Memory B cell (primary cell): Measurements from ENCODE around the gene ENTPD1.
"Not testable (repeated sequence)": the region's sequence is repeated elsewhere in the genome, so short reads cannot be mapped to it uniquely, and the experiment has no call there.

Experiments
- ATAC-seq: fragments of 150-1000 bp; cut with Tn5 transposase; 2 replicates; pipeline ENCODE4 v1.10.0; 2021; ENCODE audit warnings: low read depth, mild to moderate bottlenecking, moderate library complexity
- DNase-seq, 2 donors: peaks; one replicate each; pipeline ENCODE4 v3.0.0; 2022; ENCODE audit warnings: low spot score in 2 of 2
- H3K27ac Mint-ChIP-seq: one replicate; pipeline ENCODE4 v1.8.0; 2022; ENCODE audit warnings: mild to moderate bottlenecking, moderate library complexity, mixed read lengths
- H3K27me3 Mint-ChIP-seq: one replicate; pipeline ENCODE4 v1.8.0; 2022; ENCODE audit warnings: mixed read lengths
- H3K36me3 Mint-ChIP-seq: one replicate; pipeline ENCODE4 v1.8.0; 2022; ENCODE audit warnings: mild to moderate bottlenecking, mixed read lengths
- H3K4me1 Mint-ChIP-seq: one replicate; pipeline ENCODE4 v1.8.0; 2022; ENCODE audit warnings: mixed read lengths
- H3K4me3 Mint-ChIP-seq: one replicate; pipeline ENCODE4 v1.8.0; 2022; ENCODE audit warnings: mild to moderate bottlenecking, moderate library complexity, mixed read lengths
- H3K9me3 Mint-ChIP-seq: one replicate; pipeline ENCODE4 v1.8.0; 2022; ENCODE audit warnings: mixed read lengths

The ENTPD1 gene

DNA sequence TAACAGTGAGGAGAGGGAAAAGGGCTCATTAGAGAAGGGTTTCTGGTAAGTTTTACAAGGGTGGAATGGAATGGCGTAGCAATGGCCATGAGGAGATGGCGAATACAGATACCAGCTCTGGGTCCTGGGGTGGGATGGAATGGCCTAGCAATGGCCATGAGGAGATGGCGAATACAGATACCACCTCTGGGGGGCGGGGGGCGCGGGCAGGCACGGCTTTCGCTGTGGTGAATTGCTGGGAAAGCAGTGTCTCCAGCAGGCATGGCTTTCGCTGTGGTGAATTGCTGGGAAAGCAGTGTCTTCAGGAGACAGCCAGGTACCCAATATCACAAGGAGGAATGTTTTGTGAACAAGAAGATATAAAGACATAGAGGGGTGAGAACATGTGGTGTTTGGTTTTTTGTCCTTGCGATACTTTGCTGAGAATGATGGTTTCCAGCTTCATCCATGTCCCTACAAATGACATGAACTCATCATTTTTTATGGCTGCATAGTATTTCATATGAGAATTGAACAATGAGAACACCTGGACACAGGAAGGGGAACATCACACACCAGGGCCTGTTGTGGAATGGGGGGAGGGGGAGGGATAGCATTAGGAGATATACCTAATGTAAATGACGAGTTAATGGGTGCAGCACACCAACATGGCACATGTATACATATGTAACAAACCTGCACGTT is 150.1 kb downstream of the ENTPD1 start:
- H3K4me1 Mint-ChIP-seq, DNase-seq, H3K27ac Mint-ChIP-seq, H3K9me3 Mint-ChIP-seq, ATAC-seq, H3K36me3 Mint-ChIP-seq, H3K27me3 Mint-ChIP-seq: not testable (repeated sequence)
- peak overlapping the region; percentile 50 for H3K4me3 Mint-ChIP-seq

DNA sequence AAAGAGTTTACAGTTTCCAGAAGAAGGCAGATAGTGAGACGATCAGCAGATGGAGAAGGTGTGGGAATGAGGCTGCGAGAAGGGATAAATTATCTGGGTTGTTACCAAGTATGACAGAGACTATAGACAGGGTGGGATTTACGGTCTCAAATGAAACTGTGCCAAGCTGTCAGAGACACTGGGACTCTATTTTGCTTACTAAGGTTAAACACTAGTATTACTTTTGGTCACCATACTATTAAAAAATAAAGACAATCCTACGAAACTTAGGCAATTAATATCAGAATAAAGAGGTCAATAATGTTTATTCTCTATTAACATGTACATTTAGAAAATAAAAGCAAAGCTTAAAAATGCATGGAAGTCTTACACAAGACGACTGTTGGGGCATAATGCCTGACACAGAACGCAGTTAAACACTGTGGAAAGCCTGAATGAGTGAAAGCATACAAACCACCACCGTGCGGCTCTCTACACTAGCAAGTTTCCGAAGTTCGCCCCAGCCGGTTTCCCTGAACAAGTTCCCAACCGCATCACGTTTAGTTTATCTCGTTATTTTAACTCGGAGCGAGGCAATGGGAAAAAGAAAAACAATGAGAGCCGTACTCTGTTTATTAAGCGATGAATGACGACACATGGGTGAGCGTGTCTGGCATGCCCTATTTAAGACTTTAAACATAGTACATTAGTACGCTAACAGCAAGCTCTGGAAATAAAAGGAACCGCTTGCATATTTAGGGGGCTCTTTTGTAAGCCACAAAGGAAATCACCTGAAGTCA is 150.9 kb downstream of the ENTPD1 start:
- Mint-ChIP-seq H3K36me3 (peaks cover 7% of the 10 kb centered on the region), H3K4me3 (peak overlapping the region; percentile 93), H3K9me3 (peaks cover 2% of the 10 kb centered on the region), H3K27me3 (no peaks in the 10 kb centered on the region), H3K27ac (peak overlapping the region; percentile 80), H3K4me1 (peaks cover 5% of the 10 kb centered on the region)
- ATAC-seq, result peak; percentile 47
- peak in 1 of 2 donors; percentile 5 for DNase-seq

DNA sequence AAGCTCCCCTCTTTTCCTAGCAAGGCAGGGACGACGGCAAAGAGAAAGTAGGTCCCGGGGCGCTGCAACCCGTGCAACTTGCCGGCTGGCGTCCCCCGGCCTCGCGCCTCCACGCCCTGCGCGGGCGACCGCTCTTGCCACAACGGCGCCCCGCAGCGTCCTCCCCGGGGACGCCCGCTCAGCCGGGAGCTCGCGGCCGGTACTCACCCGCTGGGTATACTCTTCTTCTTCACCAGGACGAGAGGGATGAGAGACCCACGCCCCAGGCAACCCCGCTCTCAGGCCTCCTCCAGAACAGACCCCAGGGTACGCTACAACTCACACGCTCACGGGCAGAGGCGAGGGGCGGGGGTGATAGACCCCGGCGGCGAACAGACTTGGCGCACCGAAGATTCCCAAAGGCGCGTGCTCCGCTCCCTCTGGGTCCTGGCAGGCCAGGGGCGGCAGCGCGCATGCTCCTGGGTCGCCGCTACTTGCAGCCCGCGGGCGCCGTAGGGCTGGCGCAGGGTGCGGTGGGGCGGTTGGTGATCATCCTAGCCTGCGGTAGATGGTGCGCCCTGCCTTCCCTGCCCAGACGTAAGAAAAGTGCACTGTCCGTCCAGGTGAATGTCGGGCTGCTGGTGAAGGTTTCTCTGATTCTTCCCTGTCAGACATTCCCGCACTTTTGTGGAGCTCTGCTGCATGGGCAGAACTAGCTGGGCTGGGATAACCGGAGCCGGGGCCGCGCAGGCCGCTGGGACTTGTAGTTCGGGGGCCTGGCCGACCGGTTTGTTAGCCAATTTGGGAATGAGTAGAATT is 151.7 kb downstream of the ENTPD1 start, which contains the start of gene CC2D2B:
Gene CC2D2B, plus strand, starts transcription at position 520 of the 798 bp plus-strand sequence. CDS start 3,349 bp downstream, outside the sequence.
- H3K9me3 Mint-ChIP-seq, result peaks cover 2% of the 10 kb centered on the region
- no peaks in the 10 kb centered on the region for H3K27me3 Mint-ChIP-seq
- H3K27ac Mint-ChIP-seq, result peak within 1 kb of the TSS; percentile 80
- H3K4me3 Mint-ChIP-seq, result peak within 1 kb of the TSS; percentile 93
- ATAC-seq, result peak; percentile 85
- H3K4me1 Mint-ChIP-seq, result peaks cover 5% of the 10 kb centered on the region
- peaks cover 7% of the 10 kb centered on the region for H3K36me3 Mint-ChIP-seq
- DNase-seq, result peak; percentile 54 to 70

DNA sequence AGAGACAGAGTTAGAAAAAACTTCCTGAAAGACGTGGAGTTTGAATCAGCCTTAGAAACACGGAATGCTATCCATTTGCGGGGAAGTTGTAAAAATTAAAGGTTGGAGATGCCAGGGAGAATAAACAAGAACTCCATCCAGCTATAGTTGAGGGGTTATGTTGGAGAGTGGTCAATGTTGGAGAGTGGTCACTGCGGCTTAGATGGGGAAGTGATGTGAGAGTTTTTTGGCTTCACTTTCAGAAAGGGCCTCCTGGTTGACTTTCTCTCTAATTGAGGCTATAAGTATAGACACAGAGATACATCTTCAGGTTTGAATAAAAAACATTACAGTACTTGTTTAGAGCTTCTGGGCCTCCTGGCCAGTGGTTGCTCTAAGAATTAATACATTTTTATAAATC is 152.5 kb downstream of the ENTPD1 start:
- H3K27ac Mint-ChIP-seq, result no peak overlapping the region
- H3K4me1 Mint-ChIP-seq, result peaks cover 5% of the 10 kb centered on the region
- H3K9me3 Mint-ChIP-seq, result peaks cover 2% of the 10 kb centered on the region
- H3K27me3 Mint-ChIP-seq, result no peaks in the 10 kb centered on the region
- H3K36me3 Mint-ChIP-seq, result peaks cover 2% of the 10 kb centered on the region
- ATAC-seq, result no peak
- DNase-seq, result no peak
- peak overlapping the region; percentile 63 for H3K4me3 Mint-ChIP-seq

DNA sequence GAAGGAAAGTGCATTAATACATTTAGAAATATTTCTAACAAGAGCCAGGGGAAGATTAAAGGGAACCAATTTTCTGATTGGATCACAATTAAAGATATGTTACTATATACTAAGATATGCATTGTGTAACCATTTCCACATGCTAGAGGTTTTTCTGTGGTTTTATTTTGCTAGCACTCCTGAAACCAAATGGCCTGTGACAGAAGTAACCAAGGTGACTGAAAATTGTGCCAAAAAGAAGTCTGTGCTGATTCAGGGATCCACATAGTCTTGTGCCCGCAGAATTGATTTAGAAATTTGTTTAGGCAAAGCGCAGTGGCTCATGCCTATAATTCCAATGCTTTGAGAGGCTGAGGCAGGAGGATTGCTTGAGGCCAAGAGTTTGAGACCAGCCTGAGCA is 153.6 kb downstream of the ENTPD1 start:
- no peaks in the 10 kb centered on the region for H3K27me3 Mint-ChIP-seq
- H3K36me3 Mint-ChIP-seq, result peaks cover 2% of the 10 kb centered on the region
- no peak overlapping the region for H3K4me3 Mint-ChIP-seq
- ATAC-seq (no peak), DNase-seq (no peak)
- no peak overlapping the region for H3K27ac Mint-ChIP-seq
- peaks cover 2% of the 10 kb centered on the region for H3K9me3 Mint-ChIP-seq
- peaks cover 5% of the 10 kb centered on the region for H3K4me1 Mint-ChIP-seq

DNA sequence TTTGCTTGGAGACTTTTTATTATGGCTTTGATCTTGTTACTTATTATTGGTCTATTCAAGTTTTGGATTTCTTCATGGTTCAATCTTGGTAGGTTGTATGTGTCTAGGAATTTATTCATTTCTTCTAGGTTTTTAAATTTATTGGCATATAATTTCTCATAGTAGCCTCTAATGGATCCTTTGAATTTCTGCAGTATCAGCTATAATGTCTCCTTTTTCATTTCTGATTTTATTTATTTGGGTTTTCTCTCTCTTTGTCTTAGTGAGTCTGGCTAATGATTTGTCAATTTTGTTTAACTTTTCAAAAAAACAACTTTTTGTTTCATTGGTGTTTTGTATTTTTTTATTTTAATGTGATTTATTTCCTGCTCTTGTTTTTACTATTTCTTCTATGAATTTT is 160.1 kb downstream of the ENTPD1 start:
- ATAC-seq, H3K36me3 Mint-ChIP-seq, DNase-seq, H3K27ac Mint-ChIP-seq, H3K4me3 Mint-ChIP-seq, H3K4me1 Mint-ChIP-seq, H3K9me3 Mint-ChIP-seq, H3K27me3 Mint-ChIP-seq: not testable (repeated sequence)
